NOMO-1 treated with dmso at 0.1 percent for 144 hours (cell line): ENCODE measurements around the gene JAG2.

Source experiments
- DNase-seq: peaks from one replicate; lab custom pipeline; 2025; ENCODE audit not compliant: unreplicated experiment; lab: John Stamatoyannopoulos, UW

The JAG2 gene

GRCh38 chr14:105141026-105141425, 27.6 kb downstream of the JAG2 start:
- no peak for DNase-seq

GRCh38 chr14:105140581-105140980, 28.0 kb downstream of the JAG2 start:
- DNase-seq, result no peak

- no peak for DNase-seq
Observed at GRCh38 chr14:105139831-105140239, 28.7 kb downstream of the JAG2 start.

- DNase-seq, result no peak
Observed at GRCh38 chr14:105139212-105139825, 29.3 kb downstream of the JAG2 start.

GRCh38 chr14:105138551-105139111, 29.9 kb downstream of the JAG2 start:
- no peak for DNase-seq

- no peak for DNase-seq
Observed at GRCh38 chr14:105138021-105138541, 30.5 kb downstream of the JAG2 start.

- no peak for DNase-seq
Observed at GRCh38 chr14:105137481-105138020, 31.0 kb downstream of the JAG2 start.

GRCh38 chr14:105136401-105137322, 31.9 kb downstream of the JAG2 start:
- no peak for DNase-seq

- no peak for DNase-seq
Observed at GRCh38 chr14:105135700-105136395, 32.7 kb downstream of the JAG2 start.

GRCh38 chr14:105132921-105133654, 35.5 kb downstream of the JAG2 start:
- no peak for DNase-seq

- no peak for DNase-seq
Observed at GRCh38 chr14:105131241-105131640, 37.3 kb downstream of the JAG2 start.

- no peak for DNase-seq
Observed at GRCh38 chr14:105128059-105128458, 40.5 kb downstream of the JAG2 start.

GRCh38 chr14:105126981-105127329, 41.6 kb downstream of the JAG2 start:
- no peak for DNase-seq

- no peak for DNase-seq
Observed at GRCh38 chr14:105126126-105126980, 42.2 kb downstream of the JAG2 start.

- no peak for DNase-seq
Observed at GRCh38 chr14:105124823-105125222, 43.8 kb downstream of the JAG2 start.

GRCh38 chr14:105123981-105124765, 44.4 kb downstream of the JAG2 start:
- DNase-seq, result no peak

GRCh38 chr14:105123064-105123665, 45.4 kb downstream of the JAG2 start:
- no peak for DNase-seq

GRCh38 chr14:105120056-105120455, 48.5 kb downstream of the JAG2 start:
- no peak for DNase-seq
